Measurements from ENCODE around the gene ARHGAP26.

The ARHGAP26 gene

GRCh38 chr5:142939884-142940283 lies 169.7 kb downstream of the ARHGAP26 start:
- TF ChIP-seq CTCF (IDR thresholded peaks at IDR 0.05; ENCODE audit: low read length), result no peak
- no peak for TF ChIP-seq EZH2 (IDR thresholded peaks at IDR 0.05; ENCODE audit: borderline replicate concordance, low read length)
- Histone ChIP-seq H2AFZ (ENCODE audit: low read length) (no peak overlapping the region), H3K9me3 (ENCODE audit: low read length) (no peaks in the 10 kb centered on the region), H3K9me2 (ENCODE audit: low read depth, low read length) (no peaks in the 10 kb centered on the region), H3K27ac (ENCODE audit: low read depth, low read length, poor library complexity, severe bottlenecking) (no peak overlapping the region), H3K79me2 (ENCODE audit: insufficient read depth, low read length) (no peaks in the 10 kb centered on the region), H3K4me2 (ENCODE audit: low read length) (no peak overlapping the region), H3K4me1 (ENCODE audit: insufficient read depth, low read length, severe bottlenecking) (no peaks in the 10 kb centered on the region), H3K27me3 (ENCODE audit: insufficient read depth, low read length) (no peaks in the 10 kb centered on the region), H3K36me3 (ENCODE audit: insufficient read depth, low read length) (no peaks in the 10 kb centered on the region), H3K4me3 (ENCODE audit: low read depth, low read length, poor library complexity, severe bottlenecking) (no peak overlapping the region), H3F3A (ENCODE audit: insufficient read depth, low read length) (no peaks in the 10 kb centered on the region), H3K9ac (ENCODE audit: low read length) (no peak overlapping the region), H4K20me1 (ENCODE audit: insufficient read depth, low read length) (no peaks in the 10 kb centered on the region)

GRCh38 chr5:142941245-142941644 lies 171.1 kb downstream of the ARHGAP26 start:
- Histone ChIP-seq H3F3A (ENCODE audit: insufficient read depth, low read length) (no peaks in the 10 kb centered on the region), H4K20me1 (ENCODE audit: insufficient read depth, low read length) (no peaks in the 10 kb centered on the region), H3K9me2 (ENCODE audit: low read depth, low read length) (no peaks in the 10 kb centered on the region), H3K4me3 (ENCODE audit: low read depth, low read length, poor library complexity, severe bottlenecking) (no peak overlapping the region), H3K4me1 (ENCODE audit: insufficient read depth, low read length, severe bottlenecking) (no peaks in the 10 kb centered on the region), H3K27ac (ENCODE audit: low read depth, low read length, poor library complexity, severe bottlenecking) (no peak overlapping the region), H3K9me3 (ENCODE audit: low read length) (no peaks in the 10 kb centered on the region), H3K27me3 (ENCODE audit: insufficient read depth, low read length) (no peaks in the 10 kb centered on the region), H3K36me3 (ENCODE audit: insufficient read depth, low read length) (no peaks in the 10 kb centered on the region), H3K79me2 (ENCODE audit: insufficient read depth, low read length) (no peaks in the 10 kb centered on the region), H3K4me2 (ENCODE audit: low read length) (no peak overlapping the region), H3K9ac (ENCODE audit: low read length) (no peak overlapping the region), H2AFZ (ENCODE audit: low read length) (no peak overlapping the region)
- TF ChIP-seq CTCF (IDR thresholded peaks at IDR 0.05; ENCODE audit: low read length) (no peak), EZH2 (IDR thresholded peaks at IDR 0.05; ENCODE audit: borderline replicate concordance, low read length) (no peak)

GRCh38 chr5:142942901-142943300 lies 172.7 kb downstream of the ARHGAP26 start:
- no peak overlapping the region for H3K4me3 ChIP-seq (ENCODE audit: low read depth, low read length, poor library complexity, severe bottlenecking)
- no peak overlapping the region for H3K9ac ChIP-seq (ENCODE audit: low read length)
- H3K4me2 ChIP-seq (ENCODE audit: low read length), result no peak overlapping the region
- no peaks in the 10 kb centered on the region for H3K79me2 ChIP-seq (ENCODE audit: insufficient read depth, low read length)
- no peak for TF ChIP-seq CTCF (IDR thresholded peaks at IDR 0.05; ENCODE audit: low read length)
- H4K20me1 ChIP-seq (ENCODE audit: insufficient read depth, low read length), result no peaks in the 10 kb centered on the region
- H3K36me3 ChIP-seq (ENCODE audit: insufficient read depth, low read length), result no peaks in the 10 kb centered on the region
- no peaks in the 10 kb centered on the region for H3K4me1 ChIP-seq (ENCODE audit: insufficient read depth, low read length, severe bottlenecking)
- H3K27me3 ChIP-seq (ENCODE audit: insufficient read depth, low read length), result no peaks in the 10 kb centered on the region
- no peak overlapping the region for H3K27ac ChIP-seq (ENCODE audit: low read depth, low read length, poor library complexity, severe bottlenecking)
- H3K9me3 ChIP-seq (ENCODE audit: low read length), result no peaks in the 10 kb centered on the region
- no peaks in the 10 kb centered on the region for H3F3A ChIP-seq (ENCODE audit: insufficient read depth, low read length)
- no peaks in the 10 kb centered on the region for H3K9me2 ChIP-seq (ENCODE audit: low read depth, low read length)
- H2AFZ ChIP-seq (ENCODE audit: low read length), result no peak overlapping the region
